ENCODE data around the gene UPK2. TPM values are rescaled to one million over a fixed set of nuclear protein-coding genes. Genes with fewer than 3 reads are reported as not detected.

UPK2 gene
- total RNA-seq, 1 donor from 2014 or later = 26.8 TPM

DNA sequence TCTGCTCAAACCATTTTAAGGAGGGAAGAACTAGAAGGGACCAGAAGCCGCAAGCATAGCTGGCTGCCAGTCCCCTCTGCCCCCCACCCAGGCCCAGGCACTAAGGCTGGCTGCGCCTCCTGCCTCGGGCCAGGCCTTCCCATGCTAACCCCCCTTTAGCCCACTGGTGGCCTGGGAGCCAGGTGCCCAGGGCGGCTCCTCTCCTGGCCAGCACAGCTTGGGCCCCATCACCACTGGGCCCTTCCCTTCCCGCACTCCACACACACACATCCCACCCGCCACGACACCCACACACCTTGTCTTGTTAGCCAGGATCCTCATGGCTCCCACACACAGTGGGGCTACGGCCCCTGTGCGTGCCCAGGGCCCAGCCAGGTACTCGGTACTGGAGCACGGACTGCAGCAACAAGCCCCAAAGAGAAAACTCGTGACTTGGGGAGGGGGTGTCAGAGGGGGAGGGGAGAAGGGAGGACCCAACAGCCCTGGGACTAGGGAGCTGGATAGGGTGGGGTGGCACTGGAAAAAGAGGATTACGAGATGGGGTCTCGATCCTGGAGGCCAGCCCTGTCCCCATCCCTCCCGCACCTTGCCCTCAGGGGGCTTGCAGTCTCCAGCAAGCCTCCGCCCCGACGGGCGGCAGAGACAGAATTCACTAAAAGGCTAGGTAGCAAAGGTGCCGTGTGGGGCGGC lies 46.3 kb upstream of the UPK2 start:
- Mint-ChIP-seq H3K36me3 (no peaks in the 10 kb centered on the region), H3K4me3 (peak overlapping the region; percentile 82), H3K27ac (peak overlapping the region; percentile 83), H3K9me3 (no peaks in the 10 kb centered on the region), H3K27me3 (no peaks in the 10 kb centered on the region), H3K4me1 (ENCODE audit: unreplicated experiment) (peaks cover 43% of the 10 kb centered on the region)
- TF ChIP-seq, protein P1, sequence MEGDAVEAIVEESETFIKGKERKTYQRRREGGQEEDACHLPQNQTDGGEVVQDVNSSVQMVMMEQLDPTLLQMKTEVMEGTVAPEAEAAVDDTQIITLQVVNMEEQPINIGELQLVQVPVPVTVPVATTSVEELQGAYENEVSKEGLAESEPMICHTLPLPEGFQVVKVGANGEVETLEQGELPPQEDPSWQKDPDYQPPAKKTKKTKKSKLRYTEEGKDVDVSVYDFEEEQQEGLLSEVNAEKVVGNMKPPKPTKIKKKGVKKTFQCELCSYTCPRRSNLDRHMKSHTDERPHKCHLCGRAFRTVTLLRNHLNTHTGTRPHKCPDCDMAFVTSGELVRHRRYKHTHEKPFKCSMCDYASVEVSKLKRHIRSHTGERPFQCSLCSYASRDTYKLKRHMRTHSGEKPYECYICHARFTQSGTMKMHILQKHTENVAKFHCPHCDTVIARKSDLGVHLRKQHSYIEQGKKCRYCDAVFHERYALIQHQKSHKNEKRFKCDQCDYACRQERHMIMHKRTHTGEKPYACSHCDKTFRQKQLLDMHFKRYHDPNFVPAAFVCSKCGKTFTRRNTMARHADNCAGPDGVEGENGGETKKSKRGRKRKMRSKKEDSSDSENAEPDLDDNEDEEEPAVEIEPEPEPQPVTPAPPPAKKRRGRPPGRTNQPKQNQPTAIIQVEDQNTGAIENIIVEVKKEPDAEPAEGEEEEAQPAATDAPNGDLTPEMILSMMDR (conservative IDR thresholded peaks at IDR 0.05) = no peak
- DNase-seq (ENCODE audit: extremely low spot score, unreplicated experiment) = no peak

DNA sequence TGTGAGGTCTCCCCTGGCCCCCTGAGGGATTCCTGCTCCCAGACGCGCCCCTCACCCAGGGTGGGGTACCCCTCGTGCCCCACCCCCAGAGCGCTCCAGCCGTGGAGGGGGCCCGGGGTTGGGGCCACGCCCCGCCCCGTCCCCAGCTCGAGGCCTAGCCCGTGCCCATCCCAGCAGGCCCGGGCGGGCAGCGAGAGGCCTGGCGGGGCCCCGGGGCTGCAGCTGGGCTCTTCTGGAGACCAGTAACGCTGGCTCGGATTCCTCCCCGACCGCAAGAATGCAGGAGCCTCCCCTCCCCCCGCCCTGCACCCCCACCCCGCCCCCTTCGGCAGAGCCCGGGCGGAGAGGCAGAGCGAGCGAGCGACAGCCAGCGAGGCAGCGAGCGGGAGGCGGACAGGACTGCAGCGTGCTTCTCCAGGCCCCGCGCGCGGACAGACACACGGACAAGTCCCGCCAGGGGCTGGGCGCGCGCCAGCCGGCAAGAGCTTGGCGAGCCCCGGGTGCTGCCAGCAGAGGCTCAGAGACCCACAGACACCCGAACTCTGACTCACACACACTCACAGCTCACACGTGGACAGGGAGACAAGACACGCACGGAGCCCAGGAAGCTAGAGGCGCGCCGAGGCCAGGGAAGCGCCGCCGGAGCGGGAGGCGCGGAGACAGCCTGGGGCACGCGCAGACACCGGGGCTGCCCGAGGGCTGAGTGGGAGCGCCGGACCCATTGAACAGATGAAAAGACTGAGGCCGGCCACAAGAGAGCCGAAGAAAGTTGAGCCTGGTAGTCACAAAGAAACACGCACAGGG lies 45.6 kb upstream of the UPK2 start:
- peaks cover 50% of the 10 kb centered on the region for H3K4me1 Mint-ChIP-seq (ENCODE audit: unreplicated experiment)
- H3K27ac Mint-ChIP-seq = peak overlapping the region; percentile 99

DNA sequence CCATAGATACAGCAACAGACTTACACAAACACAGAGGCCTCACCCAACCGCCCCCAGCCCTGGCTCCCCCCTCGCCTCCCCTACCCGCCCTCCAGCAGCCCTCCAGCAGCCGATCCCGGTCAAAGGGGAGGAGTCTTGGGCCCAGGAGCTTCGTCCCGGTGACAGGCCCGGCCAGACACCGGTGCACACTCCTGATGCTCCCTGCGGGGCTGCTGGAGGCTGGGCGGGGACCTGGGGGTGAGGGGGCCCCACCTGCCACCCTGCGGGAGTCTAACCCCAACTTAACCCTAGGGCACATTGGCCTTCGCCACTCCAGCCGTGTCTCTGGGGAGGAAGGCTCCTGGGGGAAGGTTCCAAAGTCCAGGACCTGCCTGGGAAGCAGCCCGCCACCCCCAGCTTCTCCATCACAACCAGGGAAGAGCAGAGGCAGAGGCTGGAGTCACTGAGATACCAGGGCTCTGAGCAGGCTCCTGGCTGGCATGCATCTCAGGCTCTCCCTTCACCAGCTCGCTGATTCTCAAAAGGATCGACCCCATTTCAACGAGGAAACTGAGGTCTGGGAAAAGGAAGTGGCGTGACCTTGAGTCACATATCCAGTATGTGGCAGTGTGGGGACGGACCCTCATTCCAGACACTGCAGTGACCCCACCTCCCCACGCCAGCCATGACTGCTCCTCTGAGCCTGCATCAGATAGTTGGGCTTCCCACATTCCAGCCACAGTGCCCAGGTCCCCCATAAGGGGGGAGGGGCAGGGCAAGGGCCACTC lies 44.8 kb upstream of the UPK2 start:
- peak; percentile 73 for DNase-seq (ENCODE audit: extremely low spot score, unreplicated experiment)
- Mint-ChIP-seq H3K9me3 (no peaks in the 10 kb centered on the region), H3K4me1 (ENCODE audit: unreplicated experiment) (peaks cover 58% of the 10 kb centered on the region), H3K36me3 (no peaks in the 10 kb centered on the region), H3K4me3 (peak overlapping the region; percentile 82), H3K27me3 (no peaks in the 10 kb centered on the region), H3K27ac (peak overlapping the region; percentile 99)
- TF ChIP-seq, protein P1 (conservative IDR thresholded peaks at IDR 0.05) = no peak

More for the DNA sequence above, 45.6 kb upstream of the UPK2 start:
- TF ChIP-seq, protein P1 (conservative IDR thresholded peaks at IDR 0.05) = peak; percentile 19
- Mint-ChIP-seq H3K9me3 (no peaks in the 10 kb centered on the region), H3K36me3 (no peaks in the 10 kb centered on the region), H3K4me3 (peak overlapping the region; percentile 82), H3K27me3 (no peaks in the 10 kb centered on the region)
- peak; percentile 83 for DNase-seq (ENCODE audit: extremely low spot score, unreplicated experiment)

DNA sequence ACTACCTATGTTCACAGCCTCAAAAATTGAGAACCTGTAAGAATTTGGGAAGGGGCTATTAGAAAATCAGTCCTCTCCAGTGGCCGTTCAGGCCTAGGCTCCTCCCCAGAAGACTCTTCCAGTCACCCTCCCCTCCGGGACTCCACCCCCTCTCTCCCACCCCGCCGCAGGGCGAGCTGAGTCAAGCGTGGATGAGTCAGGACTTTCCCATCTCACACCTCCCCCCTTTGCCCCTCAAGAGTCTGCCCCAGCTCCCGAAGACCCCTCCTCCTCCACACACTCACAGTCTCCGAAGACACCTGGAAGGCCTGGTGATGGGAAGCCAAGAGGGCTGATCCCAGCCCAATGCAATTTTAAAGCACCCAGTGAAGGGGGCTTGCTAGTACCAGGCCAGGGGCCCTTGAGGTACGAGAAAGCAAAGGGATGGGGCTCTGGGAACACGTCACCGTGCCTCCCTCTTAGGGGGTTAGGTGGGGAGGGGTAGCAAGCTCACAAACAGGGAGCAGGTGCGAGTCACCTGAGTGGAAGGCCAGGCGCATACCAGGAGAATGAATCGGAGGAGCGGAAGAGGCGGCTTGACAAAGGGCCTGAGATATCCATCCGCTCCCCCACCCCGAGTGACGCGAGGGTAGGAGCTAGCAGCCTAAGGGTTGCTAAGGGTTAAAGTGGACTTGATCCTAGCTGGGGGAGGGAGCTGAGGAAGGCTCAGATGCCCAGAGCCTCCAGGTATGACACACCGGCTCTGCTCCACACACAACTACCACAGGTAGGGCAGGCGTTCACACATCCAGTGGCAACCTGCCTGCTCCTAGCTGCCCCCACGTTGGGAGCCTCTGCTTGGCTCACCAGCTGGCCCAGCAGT lies 44.0 kb upstream of the UPK2 start:
- peak overlapping the region; percentile 99 for H3K27ac Mint-ChIP-seq
- H3K4me3 Mint-ChIP-seq = peak overlapping the region; percentile 81
- peaks cover 62% of the 10 kb centered on the region for H3K4me1 Mint-ChIP-seq (ENCODE audit: unreplicated experiment)
- peak; percentile 81 for DNase-seq (ENCODE audit: extremely low spot score, unreplicated experiment)
- no peaks in the 10 kb centered on the region for H3K36me3 Mint-ChIP-seq
- H3K9me3 Mint-ChIP-seq = no peaks in the 10 kb centered on the region
- H3K27me3 Mint-ChIP-seq = no peaks in the 10 kb centered on the region
- TF ChIP-seq, protein P1 (conservative IDR thresholded peaks at IDR 0.05) = no peak
